VCaP (cell line): Measurements from ENCODE around the gene UBE2J1.

Experiments used
- H3K27ac ChIP-seq: fragments of 450-650 bp; 2 replicates; pipeline ENCODE4 v1.5.1; 2017
- CTCF ChIP-seq: fragments of 450-650 bp; conservative IDR thresholded peaks from 2 replicates; pipeline ENCODE4 v1.5.1; 2017; ENCODE audit warnings: mild to moderate bottlenecking, moderate library complexity

UBE2J1 gene

GRCh38 chr6:89361171-89361570 is 8.6 kb upstream of the UBE2J1 start:
- no peak for TF ChIP-seq CTCF
- no peak overlapping the region for H3K27ac ChIP-seq

GRCh38 chr6:89360415-89360999 is 8.0 kb upstream of the UBE2J1 start:
- no peak for TF ChIP-seq CTCF
- no peak overlapping the region for H3K27ac ChIP-seq

GRCh38 chr6:89359561-89359960 is 7.0 kb upstream of the UBE2J1 start:
- no peak overlapping the region for H3K27ac ChIP-seq
- no peak for TF ChIP-seq CTCF

GRCh38 chr6:89357390-89357789 is 4.9 kb upstream of the UBE2J1 start:
- no peak for TF ChIP-seq CTCF
- no peak overlapping the region for H3K27ac ChIP-seq

GRCh38 chr6:89356642-89357170 is 4.2 kb upstream of the UBE2J1 start:
- no peak for TF ChIP-seq CTCF
- H3K27ac ChIP-seq, result no peak overlapping the region

- no peak for TF ChIP-seq CTCF
- H3K27ac ChIP-seq, result no peak overlapping the region
These were observed 3.1 kb upstream of the UBE2J1 start for GRCh38 chr6:89355511-89356194.

- H3K27ac ChIP-seq, result peak overlapping the region; percentile 97
- TF ChIP-seq CTCF, result no peak
These were observed 1.3 kb upstream of the UBE2J1 start for GRCh38 chr6:89353702-89354392.
